ELR (cell line): ENCODE results near the gene KCNH3.
"Not testable (repeated sequence)": the region's sequence is repeated elsewhere in the genome, so short reads cannot be mapped to it uniquely, and the experiment has no call there.

ENCODE experiments used
- DNase-seq: peaks from one replicate; pipeline ENCODE4 v3.0.0-alpha.2; 2015; ENCODE audit warnings: low read depth

Gene KCNH3

DNA sequence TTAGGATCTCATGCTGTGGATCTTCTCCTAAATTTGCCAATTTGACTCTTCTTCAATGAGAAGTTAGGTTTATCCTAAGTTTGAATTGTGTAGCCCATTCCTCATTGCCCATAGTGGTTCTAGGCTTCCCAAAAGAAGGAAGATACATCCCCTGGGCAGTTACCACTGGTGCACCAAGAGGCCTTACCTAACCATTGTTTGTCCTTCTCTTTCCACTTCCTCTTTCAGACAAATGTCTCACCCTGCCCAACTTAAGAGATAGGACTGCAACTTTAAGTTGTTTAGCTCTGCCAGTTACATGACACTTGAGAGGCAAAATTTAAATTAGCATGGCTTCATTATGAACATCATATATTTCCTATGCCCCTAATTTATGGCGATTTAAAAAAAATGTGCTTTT lies 9.4 kb upstream of the KCNH3 start:
- no peak for DNase-seq

DNA sequence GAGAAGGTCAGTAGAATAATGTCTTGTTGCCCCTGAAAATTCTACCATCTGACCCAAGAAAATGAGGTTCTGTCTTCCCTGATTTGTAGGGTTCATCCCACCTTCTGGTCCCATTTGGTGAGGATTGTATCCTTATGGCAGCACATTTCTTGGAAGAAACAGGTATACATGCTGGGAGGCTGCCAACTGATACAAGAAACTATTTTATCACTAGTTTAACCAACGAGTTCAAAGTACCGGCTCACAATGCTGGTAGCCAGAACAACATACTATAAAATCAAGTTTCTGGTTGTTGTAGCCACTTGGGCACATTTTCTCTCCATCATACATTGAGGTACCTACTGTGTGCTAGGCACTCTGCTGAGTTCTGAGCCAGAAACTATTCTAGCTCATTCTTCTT lies 7.1 kb upstream of the KCNH3 start:
- DNase-seq: no peak

- DNase-seq: no peak
Measured at GRCh38 chr12:49533331-49533730, 5.5 kb upstream of the KCNH3 start.

DNA sequence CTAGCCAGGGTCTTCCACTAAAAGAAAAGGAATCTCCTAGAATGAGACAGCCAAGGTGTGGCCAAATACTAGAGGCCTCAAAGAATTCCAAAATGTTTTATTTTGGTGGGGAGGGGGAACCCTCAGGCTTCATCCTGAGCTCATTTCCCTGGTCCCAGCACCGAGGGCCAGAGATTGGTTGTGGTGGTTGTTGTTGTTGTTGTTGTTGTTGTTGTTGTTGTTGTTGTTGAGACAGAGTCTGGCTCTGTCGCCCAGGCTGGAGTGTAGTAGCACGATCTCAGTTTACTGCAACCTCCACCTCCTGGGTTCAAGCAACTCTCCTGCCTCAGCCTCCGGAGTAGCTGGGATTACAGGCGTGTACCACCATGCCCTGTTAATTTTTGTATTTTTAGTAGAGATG lies 4.7 kb upstream of the KCNH3 start:
- not testable (repeated sequence) for DNase-seq

- no peak for DNase-seq
Measured at GRCh38 chr12:49534731-49535278, 4.0 kb upstream of the KCNH3 start.

DNA sequence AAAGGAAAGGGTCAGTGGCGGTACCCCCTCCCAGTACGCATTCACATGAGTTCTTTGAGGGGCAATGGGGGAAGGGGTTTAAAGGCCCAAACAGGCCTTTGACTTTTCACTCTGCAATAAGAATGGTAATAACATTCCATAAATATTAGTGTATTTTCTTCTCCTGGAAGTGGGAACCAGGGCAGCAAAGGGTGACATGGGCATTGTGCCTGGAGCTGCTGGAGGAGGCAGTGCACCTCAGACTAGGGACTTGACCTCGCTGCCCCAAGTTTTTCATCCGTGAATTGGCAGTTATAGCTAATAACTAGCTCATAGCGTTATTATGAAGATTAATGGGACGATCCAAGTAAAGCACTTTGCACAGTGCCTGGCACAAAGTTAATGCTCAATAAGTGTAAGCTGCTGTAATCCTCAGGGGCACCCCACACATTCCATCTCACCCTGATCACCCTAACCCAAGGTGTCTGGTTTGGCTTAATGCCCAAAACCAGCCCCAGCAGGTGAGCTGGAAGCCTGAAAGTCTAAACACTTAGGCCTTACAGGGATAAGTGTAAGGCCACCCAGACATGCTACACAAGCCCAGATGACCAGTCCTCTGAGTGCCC lies 2.8 kb upstream of the KCNH3 start:
- peak; percentile 44 for DNase-seq

- no peak for DNase-seq
Measured at GRCh38 chr12:49536526-49537071, 2.2 kb upstream of the KCNH3 start.

GRCh38 chr12:49537231-49537751 lies 1.5 kb upstream of the KCNH3 start:
- no peak for DNase-seq

DNA sequence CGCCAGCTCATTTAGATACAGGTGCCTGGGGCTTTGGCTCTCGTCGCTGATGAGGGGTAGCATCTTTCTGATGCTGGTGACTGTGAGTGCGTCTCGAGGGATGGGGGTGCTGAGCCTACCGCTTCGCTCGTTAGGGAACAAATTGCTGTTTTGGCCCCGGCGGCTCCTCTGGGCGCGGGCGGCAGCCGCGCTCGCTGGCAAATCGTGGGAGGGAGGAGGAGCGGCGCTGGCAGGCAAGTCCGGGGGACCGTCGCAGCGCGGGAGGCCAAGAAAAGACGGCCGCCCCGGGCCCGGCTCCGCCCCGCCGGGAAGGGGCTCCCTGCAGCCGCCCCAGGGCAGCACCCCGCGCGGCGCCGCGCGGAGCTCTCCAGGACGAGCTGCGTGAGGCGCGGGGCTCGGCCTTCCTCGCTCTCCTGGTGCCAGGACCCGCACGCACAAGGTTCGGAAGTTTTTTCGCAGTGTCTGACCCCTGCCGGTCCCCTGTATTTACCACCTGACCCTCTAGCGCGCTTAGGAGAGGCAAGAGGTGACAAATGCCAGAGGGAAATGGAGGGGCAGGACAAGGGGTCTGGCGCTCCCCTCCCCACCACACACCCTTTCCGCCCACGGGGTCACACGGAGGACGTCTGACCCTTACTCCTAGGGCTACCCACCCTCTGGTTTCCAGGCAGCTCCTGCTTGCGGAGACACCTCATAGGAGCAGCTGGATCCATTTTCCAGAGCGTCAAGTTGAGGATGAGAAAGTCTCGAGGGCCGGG lies 899 bp upstream of the KCNH3 start:
- DNase-seq: peak; percentile 36

DNA sequence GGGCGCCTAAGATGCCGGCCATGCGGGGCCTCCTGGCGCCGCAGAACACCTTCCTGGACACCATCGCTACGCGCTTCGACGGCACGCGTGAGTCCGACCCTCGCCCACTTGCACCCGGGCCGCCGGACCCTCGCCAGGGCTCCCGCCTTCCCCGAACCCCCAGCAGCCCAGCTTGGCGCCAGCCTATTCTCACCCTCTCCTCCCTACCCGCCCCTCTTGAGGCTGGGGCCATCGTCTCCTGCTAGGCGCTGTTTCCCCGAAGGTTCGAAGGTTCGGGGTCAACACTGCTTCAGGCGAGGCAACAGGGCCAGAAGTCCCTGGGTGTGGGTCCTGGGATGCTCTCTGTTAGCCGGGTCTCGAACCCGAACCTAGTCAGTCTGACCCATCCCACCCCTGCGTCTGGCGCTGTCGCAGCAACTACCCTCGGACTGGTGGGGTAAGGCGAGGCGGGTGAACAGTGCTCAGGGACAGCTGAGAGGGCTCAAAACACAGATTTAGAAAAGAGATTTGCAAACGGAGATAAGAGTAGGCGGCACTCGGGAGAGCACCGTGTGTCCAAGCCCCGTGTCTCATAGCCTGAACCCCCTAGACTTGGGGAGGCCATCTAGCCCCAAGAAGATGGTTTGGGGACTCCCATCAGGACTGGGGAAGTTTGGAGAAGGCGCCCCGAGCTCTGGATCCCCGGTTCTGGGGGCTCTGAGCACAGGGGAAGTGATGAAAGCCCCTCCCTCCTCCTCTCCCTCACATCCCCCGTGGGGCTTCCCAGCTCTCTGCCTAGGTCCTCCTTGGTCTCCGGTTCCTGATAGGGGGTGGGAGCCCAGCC lies 787 bp downstream of the KCNH3 start:
- no peak for DNase-seq

GRCh38 chr12:49540229-49541139 lies 1.7 kb downstream of the KCNH3 start:
- no peak for DNase-seq

DNA sequence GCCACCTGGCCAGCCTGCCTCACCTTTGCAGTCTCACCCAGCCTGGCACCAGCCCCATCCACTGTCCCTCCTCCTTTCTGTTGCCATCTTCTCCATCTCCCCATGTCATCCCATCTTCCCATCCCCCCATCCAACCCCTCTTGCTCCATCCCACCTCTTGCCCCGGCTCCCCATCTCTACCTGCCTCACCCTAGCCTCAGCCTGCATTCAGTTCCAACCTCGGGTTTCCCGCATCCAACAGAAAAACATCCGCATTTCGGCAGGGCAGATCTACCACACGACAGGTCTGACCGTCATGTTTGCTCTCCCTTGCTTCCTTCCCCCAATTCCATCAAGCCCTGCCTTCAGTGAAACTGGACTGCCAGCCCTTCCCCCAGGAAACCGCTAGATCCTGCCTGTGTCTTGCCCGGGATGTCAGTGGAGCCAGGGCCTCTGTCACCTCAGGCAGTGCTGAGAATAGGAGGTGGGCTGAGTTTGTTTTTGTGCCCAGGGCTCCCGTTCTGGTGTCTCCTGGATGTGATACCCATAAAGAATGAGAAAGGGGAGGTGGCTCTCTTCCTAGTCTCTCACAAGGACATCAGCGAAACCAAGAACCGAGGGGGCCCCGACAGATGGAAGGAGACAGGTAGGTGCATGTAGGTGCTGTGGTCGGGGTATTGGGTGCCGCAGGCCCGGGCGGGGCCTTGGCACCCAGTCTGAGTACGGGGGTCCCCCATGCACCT lies 2.5 kb downstream of the KCNH3 start:
- no peak for DNase-seq

GRCh38 chr12:49541911-49542505 lies 3.2 kb downstream of the KCNH3 start:
- no peak for DNase-seq

- DNase-seq: no peak
Measured at GRCh38 chr12:49542592-49543160, 3.8 kb downstream of the KCNH3 start.

GRCh38 chr12:49543221-49543913 lies 4.5 kb downstream of the KCNH3 start:
- DNase-seq: no peak

- DNase-seq: no peak
Measured at GRCh38 chr12:49543914-49544815, 5.3 kb downstream of the KCNH3 start.

DNA sequence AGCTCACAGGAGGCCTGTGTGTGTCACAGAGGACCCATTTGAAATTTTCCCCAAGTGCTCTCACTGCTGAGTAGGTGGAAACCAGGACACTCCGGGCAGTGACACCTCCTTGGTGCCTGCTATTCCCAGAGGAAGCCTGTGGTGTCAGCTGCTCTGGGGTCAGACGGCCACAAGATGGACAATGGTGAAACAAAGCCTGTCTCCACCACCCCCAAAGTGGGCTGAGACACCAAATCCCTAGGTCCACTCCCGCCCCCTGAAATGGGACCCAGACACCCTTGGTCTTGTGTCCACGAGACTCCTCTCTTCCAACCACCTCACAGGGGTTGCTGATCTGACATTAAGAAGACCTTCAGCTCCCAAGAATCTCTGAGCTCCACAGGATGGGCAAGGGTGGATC lies 7.0 kb downstream of the KCNH3 start:
- no peak for DNase-seq

- no peak for DNase-seq
Measured at GRCh38 chr12:49546481-49546880, 7.7 kb downstream of the KCNH3 start.
